Left colon (tissue), 2 donors: ENCODE data around the gene DCDC2. TPM values are rescaled to one million over a fixed set of nuclear protein-coding genes. Genes with fewer than 3 reads are reported as not detected.
"Not testable (repeated sequence)": the region's sequence is repeated elsewhere in the genome, so short reads cannot be mapped to it uniquely, and the experiment has no call there.

Experiments used
- ATAC-seq: fragments of 200-7000 bp; cut with Tn5 transposase; one replicate; pipeline ENCODE4 v1.9.1; 2020; ENCODE audit warnings: mild to moderate bottlenecking, moderate library complexity
- DNase-seq, 2 donors: peaks; one replicate each; pipeline ENCODE4 v3.0.0-alpha.2; 2020
- intact Hi-C, 2 donors: fragments of 100-400 bp; cut with DNase I in 1 of 2; cut with micrococcal nuclease in 1 of 2; formaldehyde crosslinking; loops; one replicate each; pipeline versions ENCODE4 v1.11.2 to v1.14.0; 2022; cut with DNase I, micrococcal nuclease
- total RNA-seq, 2 donors: library from RNA; stranded (reverse); fragmentation: NEBNext Ultra II Directional; extraction: Animal tissue kit (Norgen Biotek cat#: 25700); gene quantifications; one replicate each; pipeline ENCODE4 v1.2.1, GENCODE V29; 2021
- donor health status: DM: no; HTN: no; CAD: no.
- donor health status: DM: yes; HTN: yes; CAD: no.

DCDC2 gene
- total RNA-seq, 2 donors from 2014 or later = 1.7 to 2.1 TPM

DNA sequence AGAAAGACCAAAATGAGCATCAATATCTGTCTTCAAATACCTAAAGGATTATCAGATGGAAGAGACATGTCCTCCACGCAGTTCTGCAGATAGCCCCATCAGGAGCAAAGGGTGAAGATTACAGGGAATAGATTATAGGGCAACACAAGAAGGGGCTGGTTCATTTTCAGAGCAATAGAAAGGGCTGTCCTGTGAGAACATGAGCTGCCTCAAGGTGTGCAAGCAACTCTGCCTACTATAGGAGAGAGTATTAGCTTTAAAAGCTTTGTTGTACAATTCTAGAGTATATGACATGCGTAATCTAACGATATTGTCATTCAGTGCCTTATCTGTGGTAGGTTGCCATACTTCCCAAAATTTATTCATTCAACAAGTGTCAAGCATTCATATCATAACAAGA, 119.2 kb downstream of the DCDC2 start:
- intact Hi-C loops = no loop called here
- no peak for ATAC-seq
- no peak for DNase-seq

DNA sequence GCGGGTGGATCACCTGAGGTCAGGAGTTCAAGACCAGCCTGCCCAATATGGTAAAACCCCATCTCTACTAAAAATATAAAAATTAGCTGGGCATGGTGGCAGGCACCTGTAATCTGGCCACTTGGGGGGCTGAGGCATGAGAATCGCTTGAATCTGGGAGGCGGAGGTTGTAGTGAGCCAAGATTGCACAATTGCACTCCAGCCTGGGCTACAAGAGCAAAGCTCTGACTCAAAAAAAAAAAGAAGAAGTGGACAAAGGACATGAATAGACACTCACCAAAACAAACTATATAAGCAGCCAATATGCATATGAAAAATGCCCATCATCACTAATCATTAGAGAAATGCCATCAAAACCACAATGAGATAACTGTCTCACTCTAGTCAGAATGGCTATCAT, 121.1 kb downstream of the DCDC2 start:
- ATAC-seq, DNase-seq, intact Hi-C loops: not testable (repeated sequence)

DNA sequence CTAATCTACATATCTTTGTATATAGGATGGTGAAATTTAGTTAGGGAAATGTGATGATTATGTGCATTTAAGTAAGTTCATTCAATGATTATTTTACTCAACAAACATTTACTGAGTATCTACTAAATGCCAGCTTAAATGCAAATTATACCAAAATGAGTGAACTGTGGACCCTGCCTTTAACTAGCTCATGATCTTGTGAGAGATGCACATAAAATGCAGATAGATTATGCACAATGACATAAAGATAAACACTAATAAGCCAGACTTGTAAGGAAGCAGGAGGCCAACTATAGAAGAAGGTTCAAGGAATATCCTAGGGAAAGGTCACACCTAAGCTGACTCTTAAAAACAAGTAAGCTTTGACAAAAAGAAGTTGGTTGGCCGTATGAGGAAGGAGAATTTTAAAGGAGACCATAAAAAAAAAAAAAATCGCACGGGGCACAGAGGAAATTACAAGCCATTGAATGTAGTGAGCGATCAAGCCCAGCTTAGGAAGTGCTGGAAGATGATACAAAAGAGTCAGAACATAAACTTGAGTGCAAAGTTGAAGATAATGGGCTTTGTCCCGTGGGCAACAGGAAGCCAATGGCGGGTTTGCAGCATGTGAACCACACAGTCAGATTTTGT, 123.9 kb downstream of the DCDC2 start:
- intact Hi-C loops = no loop called here
- ATAC-seq (peak; percentile 87), DNase-seq (no peak)

DNA sequence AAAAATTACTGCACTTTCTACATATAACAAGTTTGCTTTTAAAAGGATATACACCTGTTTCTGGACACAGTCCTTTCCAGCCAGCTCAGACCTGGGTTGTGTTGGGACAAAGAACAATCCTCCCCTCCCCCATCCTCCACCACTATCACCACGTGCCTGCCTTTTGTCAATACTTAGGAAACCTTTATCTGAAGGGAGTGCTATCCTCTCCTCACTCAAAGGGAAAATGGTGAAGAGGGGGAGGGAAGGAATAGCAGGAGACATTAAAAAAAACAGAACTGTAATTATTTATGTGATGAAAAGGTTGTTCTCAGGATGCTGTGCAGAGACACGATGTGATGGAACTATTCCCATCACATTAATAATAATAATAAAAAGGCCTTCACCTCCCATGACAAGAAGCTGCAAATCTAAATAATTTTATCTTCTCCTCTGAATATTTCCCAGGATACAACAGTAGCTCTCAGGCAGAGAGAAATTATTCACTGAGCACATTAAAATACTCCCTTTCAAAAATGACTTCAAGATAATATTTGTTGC, 126.4 kb downstream of the DCDC2 start:
- ATAC-seq (peak; percentile 45), DNase-seq (no peak)
- intact Hi-C loops = no loop called here

DNA sequence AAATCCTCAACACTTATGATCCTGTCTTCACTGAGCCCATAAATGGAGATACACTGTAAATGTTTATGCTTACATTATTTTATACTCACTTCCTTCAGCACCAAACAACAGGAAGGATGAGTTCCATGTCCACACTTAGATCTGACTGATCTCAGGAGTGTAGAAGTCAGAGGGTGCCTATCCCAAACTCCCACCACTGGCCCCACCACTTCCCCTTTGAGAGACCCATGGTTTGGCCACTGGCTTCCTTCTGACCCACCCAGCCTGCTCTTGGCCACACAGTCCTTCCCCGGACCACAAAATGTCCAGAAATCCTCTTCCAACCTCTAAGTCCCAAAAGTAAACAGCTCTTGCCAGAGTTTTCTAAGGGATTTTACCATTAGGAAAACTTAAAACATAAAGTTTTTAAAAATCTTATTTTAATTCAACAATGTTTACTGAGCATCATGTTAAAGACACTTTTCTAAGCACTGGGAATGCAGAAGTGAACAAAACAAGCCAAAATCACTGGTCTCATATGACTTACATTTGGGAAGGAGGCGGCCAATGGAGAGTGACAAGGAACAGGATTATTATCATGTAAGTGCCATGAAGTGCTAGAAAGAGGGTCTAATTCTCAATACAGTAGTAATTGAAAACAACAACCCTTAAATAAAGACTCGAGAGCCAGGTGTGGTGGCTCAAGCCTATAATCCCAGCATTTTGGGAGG, 128.0 kb downstream of the DCDC2 start:
- ATAC-seq (no peak), DNase-seq (no peak)
- intact Hi-C loops = no loop called here

DNA sequence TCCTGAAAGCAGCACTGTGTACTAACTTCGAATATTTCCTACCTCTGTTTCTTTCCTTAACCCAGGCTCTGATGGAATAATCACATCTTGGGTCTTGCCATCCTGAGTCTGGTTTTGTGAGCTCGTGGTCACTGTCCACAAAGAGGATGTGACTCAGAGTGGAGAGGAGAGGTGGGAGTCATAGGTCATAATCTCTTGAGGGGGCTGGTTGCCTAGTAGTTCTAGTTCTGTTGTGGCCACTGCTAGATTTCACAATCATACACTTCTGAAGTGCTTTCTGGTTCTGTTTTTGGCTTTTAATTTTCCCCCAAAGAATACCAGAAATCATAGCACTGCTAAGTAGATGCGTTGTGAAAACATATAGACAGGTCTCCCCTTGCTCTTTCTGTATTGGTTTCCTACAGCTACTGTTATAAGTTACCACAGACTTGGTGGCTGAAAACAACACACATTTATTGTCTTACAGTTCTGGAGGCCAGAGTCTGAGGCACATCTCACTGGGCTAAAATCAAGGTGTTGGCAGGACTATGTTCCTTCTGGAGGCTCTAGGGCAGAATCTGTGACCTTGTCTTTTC, 129.1 kb downstream of the DCDC2 start:
- ATAC-seq = no peak
- intact Hi-C loops = no loop called here
- DNase-seq = no peak

DNA sequence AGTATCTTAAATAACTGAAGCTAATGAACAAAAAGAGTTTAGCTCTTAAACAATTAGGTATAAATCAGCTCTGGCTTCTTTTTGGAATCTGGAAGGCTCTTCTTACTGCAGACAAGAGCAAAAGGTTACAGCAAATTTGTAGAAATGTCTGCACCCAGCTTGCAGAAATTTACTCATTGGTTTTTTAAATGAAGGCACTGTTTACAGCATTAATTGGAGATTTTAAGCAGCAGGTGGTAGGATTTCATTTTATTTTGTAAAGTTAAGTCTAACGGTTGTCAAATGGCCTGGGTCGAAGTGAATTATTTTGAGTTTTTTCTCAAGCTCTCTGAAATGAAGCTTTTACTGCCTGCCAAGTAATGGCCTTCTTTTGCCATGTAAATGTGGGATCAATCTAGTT, 129.7 kb downstream of the DCDC2 start:
- ATAC-seq = no peak
- DNase-seq = no peak
- intact Hi-C loops = no loop called here

DNA sequence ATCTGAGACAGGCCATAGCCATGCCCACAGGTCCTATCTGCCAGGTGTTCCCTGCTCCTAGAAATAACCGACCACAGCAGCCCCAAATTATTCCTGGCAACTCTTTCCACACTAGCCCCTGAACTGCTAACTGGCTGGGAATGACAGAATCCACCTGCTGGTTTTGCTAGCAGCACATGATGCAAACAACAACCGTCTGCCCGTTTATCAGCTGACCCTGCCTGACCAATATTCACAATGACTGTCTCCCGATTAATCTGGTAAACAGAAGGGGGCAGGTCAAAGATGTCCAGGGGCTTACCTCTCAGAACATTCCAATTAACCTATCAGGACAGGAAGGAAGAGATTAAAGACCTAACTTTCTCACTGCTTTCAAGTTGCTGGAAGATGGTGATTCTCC, 130.3 kb downstream of the DCDC2 start:
- intact Hi-C loops = no loop called here
- no peak for DNase-seq
- ATAC-seq = no peak

DNA sequence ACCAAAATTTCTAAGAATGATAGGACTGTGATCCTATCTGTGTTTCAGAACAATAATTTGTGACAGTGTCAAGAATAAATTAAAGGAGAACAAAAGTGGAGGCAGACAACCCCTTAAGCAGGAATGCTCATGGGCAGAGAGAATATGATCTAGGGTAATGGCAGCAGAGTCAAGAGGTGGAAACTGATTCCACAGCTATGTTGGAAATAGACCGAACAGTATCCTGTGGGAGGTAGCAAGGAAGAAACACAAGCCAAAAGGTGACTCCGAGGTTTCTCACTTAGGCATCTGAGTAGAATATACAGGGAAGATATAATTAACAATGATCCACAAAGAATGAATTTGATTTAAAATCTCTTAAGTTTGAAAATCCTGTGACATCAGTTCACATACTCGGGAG, 131.3 kb downstream of the DCDC2 start:
- no peak for ATAC-seq
- DNase-seq = no peak
- intact Hi-C loops = no loop called here

DNA sequence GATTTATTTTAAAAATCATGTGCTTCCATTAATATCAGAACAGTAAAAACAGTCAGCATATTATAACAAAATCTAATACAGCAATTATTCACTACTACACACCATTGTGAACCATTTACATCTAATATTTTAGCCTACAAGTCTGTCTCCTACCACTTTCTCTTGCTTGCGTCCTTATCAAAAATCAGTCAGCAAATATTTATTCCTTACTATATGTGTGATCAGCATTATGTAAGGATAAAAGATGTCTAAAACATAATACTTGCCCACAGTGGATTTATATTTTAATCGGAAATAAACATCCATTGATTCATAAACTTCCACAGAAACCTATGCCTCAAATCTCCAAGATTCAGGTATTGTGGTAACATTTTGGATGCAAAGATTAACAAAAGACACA, 132.0 kb downstream of the DCDC2 start:
- ATAC-seq (no peak), DNase-seq (no peak)
- intact Hi-C loops = no loop called here

DNA sequence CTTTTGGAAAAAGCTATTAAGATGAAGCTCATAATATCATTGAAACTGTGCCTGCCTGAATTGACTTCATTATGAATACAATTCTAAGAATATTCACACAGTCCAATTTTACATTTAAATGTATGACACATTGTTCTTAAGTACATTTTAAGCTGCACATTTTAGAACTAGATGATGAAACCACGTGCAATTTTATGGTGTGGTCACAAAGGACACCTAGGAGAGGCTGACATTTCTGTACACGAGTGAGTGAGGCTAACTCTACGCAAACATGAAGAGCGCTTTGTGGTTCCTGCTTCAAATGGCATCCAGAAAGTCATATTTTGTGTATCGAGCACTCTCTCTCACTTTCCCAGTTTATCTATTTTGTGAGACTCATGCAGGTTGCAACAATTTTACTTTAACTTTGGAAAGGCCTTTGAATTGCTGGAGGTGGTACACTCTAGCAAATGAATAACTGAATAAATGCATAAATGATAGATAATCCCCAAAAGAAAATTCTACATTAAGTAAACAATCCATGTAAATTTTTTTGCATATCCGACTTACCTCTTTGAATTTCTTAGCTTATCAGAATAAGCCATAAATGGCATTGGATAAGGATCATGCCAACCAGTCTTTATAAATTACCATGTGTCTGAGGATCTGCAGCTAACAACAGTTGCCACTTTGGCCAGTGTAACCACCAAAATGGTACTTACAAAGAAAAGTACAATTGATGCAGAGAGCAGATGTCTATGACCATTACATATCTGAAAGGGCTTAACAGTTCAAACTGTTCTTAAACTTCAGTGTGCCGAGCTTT, 134.5 kb downstream of the DCDC2 start:
- ATAC-seq = no peak
- DNase-seq = no peak
- intact Hi-C loops = no loop called here

DNA sequence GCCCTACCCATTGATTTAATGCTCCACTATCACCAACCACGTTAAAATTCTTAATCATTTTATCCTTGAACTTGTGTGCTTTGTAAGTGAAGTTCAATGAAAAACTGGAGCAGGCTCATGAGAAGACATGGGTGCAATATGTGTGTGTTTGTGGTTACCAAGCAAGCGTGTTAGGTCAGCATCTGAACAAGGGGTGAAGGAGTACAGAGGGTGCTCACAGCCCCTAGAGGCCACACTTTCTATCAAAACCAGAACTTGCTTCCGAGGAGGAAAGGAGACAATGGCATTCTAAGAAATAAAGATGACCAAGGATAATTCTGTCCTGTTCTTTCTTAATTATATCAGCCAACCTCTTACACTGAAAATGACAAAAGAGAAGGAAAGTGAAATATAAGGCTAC, 138.2 kb downstream of the DCDC2 start:
- DNase-seq = no peak
- intact Hi-C loops = no loop called here
- no peak for ATAC-seq

DNA sequence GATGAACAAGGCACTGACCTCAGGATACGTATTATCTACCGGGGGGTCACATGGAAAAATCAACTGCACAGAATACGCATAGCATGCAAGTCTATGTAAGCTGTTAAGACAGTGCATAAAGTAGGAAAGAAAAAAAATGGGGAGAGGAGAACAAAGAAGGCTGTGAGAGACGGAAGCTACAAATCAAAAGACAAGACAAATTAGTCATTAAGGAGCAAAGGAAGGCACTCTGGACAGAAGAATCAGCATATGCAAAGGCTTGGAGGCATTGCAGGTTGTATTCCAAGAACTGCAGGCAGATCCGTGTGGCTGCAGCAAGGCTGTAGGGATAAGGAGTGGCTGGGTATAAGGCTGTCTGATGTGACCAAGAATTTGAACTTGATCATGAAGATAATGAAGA, 142.9 kb downstream of the DCDC2 start:
- intact Hi-C loops = no loop called here
- no peak for DNase-seq
- no peak for ATAC-seq

DNA sequence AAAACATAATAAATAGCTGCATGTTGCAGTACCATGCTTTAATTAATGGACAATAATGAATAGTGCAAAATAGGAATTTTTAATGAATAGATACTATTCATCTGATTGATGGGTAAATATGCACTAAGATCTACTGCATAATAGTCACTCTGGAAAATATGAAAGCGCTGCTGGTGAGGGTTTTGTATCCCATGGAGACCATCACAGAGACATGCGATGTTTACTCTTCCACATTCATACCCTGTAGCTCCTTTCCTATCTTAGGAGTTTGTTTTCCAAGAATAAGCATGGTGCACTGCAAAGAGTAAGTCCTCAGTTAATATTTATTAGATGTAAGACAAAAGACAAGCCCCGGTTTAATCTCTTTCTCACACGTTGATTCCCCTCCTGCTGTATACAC, 150.4 kb downstream of the DCDC2 start:
- no peak for DNase-seq
- no peak for ATAC-seq
- intact Hi-C loops = loop anchor here in 1 of 2 donors (10.0 kb wide), 1 partner anchor 143 kb away; no protein-coding TSS in a partner anchor

DNA sequence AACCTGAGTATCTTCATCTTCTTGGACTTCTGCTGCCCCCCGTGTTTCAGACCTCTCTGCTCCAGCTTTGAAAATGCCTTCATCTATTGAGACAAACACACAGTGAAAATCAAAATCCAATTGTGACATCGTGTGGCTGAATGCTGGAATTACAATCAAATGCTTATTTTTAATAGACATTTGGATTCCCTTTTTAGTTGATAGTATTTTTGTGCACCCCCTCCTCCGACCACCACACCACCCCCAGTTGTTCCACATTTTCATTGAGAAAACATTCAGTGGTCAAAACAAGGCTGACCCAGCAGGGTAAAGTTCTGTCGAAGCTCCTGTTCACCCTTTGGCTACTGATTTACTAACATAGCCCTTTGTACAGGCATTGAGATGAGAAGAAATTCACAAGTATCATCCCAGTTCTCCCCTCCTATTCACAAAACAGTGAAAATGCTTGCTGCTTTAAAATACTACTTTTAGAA, 152.8 kb downstream of the DCDC2 start:
- peak; percentile 37 for ATAC-seq
- no peak for DNase-seq
- intact Hi-C loops = loop anchor here in 1 of 2 donors (10.0 kb wide), 1 partner anchor 140 kb away; no protein-coding TSS in a partner anchor

DNA sequence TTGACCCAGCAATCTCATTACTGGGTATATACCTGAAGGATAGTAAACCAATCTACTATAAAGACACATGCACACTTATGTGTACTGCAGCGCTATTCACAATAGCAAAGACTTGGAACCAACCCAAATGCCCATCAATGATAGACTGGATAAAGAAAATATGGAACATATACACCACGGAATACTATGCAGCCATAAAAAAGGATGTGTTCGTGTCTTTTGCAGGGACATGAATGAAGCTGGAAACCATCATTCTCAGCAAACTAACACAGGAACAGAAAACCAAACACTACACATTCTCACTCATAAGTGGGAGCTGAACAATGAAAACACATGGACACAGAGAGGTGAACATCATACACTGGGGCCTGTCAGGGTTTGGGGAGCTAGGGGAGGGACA, 153.7 kb downstream of the DCDC2 start:
- not testable (repeated sequence) for DNase-seq, ATAC-seq
- intact Hi-C loops = loop anchor here in 1 of 2 donors (10.0 kb wide), 1 partner anchor 139 kb away; no protein-coding TSS in a partner anchor

DNA sequence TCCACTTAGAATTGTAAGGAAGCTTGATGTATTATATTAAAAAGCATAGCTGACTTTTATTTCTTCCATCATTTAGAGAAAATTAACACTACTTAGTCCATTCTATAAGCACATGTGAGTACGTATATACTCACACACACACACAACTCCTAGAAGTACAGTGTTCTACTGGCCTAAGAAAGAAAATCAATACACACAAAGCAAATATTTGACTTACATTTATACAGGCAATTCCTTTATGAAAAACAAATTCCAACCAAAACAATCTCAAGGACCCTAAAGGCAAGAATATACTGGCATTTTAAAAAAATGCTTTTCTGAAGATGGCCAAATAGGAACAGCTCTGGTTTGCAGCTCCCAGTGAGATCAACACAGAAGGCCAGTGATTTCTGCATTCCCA, 160.0 kb downstream of the DCDC2 start:
- ATAC-seq (no peak), DNase-seq (no peak)
- intact Hi-C loops = no loop called here

DNA sequence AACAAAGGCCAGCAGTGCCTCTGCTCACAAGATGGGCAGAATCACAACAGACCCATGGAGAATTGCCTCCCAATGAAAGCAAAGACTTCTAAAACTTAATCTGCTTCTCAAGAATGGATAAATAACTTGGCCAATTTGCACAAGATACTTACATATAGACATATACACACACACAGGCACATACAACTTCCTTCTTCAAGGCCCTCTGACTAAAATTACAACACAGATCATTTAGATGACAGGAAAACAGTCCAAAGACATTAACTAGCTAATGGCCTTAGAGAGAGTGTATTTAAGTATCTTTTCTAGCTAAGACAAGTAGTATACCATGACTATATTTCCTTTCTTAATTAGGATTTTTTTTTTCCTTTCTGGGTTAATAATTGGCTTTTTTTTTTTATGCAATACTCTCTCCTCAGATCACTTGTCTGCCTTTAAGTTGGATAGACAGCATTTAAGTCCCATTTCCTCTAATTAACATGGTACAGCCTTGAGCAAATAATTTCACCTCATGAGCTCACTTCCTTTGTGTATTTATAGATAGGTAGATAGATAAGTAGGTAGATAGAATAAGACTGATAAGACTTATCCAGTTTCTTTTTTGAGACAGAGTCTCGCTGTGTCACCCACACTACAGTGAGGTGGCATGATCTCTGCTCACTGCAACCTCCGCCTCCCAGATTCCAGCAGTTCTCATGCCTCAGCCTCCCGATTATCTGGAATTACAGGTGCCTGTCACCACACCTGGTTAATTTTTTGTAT, 161.8 kb downstream of the DCDC2 start:
- intact Hi-C loops = no loop called here
- peak; percentile 64 for ATAC-seq
- no peak for DNase-seq
